Stimulated activated CD4-positive, alpha-beta T cell treated with anti-CD3 and anti-CD28 coated beads, Interleukin-4, amount 100 ng/mL, for 24 hours (primary cell): ENCODE data around the gene RNF149.
"Not testable (repeated sequence)": the region's sequence is repeated elsewhere in the genome, so short reads cannot be mapped to it uniquely, and the experiment has no call there.

Experiments
- DNase-seq: peaks from one replicate; pipeline ENCODE4 v3.0.0-alpha.2; 2020

The RNF149 gene, protein sequence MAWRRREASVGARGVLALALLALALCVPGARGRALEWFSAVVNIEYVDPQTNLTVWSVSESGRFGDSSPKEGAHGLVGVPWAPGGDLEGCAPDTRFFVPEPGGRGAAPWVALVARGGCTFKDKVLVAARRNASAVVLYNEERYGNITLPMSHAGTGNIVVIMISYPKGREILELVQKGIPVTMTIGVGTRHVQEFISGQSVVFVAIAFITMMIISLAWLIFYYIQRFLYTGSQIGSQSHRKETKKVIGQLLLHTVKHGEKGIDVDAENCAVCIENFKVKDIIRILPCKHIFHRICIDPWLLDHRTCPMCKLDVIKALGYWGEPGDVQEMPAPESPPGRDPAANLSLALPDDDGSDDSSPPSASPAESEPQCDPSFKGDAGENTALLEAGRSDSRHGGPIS

DNA sequence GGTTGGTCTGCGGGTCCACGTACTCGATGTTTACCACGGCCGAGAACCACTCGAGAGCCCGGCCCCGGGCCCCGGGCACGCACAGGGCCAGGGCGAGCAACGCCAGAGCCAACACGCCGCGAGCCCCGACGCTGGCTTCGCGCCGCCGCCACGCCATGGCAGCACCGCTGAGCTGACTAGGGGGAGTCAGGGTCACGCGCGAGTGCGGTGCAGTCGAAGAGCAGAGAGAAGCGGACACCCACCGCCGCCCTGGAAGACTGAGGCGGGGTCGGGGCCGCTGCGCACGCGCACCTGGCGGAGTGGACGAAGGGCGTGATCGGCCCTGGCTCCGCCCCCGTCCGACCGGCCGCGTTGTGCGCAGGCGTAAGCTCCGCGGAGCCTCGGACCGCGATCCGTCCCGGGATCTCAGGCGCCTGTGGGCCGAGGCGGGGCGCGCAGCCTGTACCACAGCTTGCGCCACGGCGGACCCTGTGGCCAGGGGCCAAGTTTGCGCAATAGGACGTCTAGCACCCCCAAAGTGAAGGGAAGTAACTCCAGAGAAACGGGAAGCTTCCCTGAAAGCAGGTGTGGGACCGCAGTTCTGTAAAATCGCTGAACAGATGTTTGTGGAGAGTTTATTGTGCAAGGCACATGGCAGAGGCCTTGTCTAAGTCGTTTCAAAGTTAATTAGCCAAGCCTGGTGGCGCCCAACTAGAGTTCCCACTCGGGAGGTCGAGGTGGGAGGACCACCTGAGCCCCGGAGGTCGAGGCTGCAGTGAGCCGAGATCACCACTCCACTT, at the start of gene RNF149:
TSS of gene RNF149 (minus strand) at position 270 of the 779 bp plus-strand sequence. CDS start at position 157, 113 bp downstream.
- DNase-seq, result peak; percentile 91

DNA sequence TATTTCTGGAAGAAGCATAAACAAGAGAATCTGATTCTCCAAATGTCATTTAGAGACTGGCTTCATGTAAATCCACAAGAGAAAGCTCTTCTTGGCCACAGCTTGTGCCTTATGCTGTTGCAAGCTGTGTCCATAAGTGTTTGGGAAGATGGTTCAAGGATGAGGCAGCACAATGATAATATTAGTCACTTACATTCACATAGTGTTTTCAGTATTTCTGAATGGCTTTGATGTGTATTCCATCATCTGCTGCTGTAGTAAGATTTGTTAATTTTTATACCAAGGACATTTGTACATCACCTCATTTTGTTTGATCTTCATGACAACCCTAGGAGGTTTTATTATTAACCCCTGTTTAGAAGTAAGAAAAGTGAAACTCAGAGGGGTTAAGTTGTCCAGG, 48.9 kb upstream of the RNF149 start:
- DNase-seq, result no peak

DNA sequence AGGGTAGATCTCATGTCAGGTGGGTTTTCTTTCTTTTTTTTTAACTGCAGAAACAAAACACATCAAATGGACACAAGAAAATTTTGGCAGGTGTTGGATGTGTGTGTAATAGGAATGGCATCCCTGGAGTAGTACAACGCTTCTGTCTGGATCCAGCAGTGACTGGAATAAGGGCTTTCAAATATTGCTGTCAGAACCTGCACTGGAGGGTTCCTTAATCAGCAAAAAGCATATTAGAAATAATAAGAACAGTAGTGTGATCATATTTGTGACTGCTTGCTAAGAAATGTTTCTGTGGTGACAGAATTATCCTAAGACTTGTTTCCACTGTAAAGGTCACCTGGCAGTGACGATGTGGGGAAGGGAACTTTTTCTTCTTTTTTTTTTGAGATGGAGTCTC, 48.0 kb upstream of the RNF149 start:
- no peak for DNase-seq

DNA sequence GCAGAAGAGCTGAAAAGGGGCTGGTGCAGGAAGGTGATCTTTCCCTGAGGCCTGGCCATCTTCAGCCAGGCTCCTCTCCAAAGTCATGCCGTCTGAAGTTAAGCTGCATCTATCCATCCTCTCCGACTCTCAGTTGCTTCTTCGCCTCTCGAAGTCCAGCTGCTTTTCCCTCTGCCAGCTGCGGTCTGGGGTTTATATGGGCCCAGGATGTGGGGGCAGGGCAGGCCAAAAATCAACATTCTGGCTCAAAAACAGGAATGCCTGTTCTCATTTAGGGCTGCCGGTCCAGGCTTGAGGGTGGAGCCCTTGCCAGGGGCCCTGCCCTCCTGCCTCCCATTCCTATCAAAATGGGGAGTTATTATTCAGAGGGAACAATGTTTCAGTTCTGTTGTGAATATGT, 47.6 kb upstream of the RNF149 start:
- no peak for DNase-seq

DNA sequence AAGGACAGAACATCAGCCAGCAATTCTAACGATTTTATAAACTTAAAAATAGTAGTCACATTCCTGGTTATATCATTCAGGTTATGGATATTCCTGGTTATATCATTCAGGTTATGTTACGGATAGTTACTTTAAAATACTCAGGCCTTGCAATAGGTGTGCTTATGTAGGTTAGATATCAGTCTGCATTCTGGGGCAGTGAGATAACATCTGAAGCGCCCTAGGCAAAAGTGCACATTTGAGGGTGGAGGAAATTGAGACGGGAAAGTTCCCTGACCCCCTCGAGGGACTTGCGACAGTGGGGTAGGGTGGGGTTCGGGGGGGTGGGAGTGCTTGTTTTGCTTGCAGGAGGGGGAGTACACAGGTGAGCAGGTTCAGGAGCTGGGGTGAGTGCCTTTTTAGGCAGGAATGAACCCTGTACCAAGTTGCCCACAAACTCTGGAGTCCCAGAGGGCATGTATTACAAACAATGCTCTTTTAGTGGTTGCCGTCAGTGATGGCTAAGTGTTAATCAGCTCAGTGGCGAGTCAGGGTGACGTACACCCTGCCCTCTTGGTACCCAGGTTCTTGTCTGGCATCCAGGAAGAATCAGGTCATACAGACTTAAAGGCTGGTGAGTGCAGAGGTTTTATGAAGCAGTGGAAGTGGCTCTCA, 47.0 kb upstream of the RNF149 start:
- no peak for DNase-seq

DNA sequence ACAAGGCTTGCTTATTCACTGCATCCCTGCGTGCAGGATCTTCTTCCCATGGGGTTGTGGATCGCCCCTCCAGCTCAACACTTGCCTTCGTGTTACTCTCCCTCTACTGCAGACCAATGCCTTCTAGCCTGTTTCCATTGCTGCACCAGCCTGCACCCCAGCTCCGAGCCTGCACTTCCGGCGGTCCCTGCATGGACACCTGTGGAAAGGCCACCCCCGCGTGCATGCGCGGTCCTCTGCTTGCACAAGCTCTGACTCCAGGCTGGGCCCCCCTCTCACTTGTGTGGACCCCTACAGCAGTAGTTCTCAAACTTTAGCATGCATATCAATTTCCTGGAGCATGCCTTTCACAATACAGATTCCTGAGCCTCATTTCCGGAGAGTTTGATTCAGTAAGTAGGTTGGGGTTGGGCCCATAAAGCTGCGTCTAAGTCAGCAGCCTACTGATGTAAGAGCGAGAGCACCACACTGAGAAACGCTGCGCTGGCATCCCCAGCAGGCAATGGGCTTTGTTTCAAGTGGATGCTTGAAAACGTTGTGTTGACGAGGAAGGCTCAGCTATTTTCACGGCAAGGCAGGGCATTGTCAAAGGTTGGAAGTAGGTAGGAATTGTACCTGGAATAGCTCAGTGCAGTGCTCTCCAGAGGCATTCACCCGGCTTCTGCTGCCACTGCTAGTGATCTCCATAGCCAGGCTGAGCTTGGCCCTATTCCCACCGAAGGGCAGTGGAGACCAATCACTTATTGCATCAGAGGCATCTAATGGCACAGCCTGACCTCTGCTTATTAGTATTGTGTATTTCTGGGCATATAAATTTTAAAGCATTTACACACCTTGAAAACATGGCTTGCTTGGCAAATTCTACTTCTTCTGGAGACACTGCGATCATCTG, 46.2 kb upstream of the RNF149 start:
- no peak for DNase-seq

DNA sequence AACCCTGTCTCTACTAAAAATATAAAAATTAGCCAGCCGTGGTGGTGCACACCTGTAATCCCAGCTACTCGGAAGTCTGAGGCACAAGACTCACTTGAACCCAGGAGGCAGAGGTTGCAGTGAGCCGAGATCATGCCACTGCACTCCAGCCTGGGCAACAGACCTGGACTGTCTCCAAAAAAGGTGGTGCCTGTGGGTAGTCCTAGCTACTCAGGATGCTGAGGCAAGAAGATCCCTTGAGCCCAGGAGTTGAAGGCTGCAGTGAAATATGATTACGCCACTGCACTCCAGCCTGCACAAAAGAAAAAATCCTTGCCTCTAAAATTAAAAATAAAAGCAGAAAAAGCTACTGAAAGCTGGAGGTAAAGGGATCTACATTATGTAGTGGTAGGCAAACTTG, 44.1 kb upstream of the RNF149 start:
- not testable (repeated sequence) for DNase-seq

DNA sequence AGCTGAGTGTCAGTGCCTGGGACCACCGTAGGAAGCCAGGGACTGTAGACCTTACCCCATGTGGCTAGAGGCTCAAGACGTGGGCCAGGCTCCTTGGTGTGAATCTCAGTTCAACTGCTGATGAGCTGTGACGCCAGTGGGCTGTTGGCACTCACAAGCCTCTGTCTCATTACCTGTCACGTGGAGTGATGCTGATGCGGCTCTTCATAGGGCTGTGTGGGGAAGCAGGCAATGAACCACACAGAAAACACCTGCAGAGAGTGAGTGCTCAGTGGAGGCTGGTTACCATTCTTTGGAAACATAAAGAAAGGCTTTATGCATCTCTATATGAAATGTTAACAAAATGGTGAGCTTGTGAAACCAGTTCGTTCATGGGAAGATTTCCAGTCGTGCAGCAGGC, 42.7 kb upstream of the RNF149 start:
- DNase-seq, result no peak

DNA sequence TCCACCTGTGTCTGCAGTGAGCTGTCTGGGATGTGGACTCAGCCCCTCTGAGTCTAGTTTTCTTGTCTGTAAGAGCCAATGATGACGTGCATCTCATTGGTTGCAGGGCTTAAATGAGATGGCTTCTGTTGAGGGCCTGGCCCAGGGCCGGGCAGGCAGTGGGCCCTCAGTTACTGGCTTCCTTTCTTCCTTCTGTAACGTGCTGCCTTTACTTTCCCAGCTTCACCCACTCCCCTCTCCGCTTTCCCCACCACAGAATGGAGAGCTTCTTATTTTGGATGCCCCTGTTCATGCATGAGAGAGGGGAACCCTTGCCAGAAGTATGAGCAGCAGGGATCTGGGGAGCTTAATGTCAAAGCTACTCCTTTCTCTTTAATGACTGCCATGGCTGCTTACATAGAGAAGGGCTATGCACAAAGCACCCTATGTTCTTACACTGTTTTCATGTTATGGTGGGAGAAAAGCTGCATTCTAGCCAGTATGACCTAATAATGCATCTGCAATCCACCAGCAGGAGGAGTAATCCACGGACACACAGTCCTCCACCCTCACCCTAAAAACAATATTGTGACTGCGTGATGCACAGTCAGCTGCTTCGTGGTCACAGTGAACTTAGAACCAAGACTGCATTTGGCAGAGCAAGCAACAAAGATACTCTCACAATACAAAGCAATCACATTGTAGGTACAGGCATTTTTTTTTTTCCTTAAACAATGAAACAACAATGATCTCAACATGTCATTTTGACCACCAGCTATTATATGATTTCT, 41.6 kb upstream of the RNF149 start:
- DNase-seq, result no peak

DNA sequence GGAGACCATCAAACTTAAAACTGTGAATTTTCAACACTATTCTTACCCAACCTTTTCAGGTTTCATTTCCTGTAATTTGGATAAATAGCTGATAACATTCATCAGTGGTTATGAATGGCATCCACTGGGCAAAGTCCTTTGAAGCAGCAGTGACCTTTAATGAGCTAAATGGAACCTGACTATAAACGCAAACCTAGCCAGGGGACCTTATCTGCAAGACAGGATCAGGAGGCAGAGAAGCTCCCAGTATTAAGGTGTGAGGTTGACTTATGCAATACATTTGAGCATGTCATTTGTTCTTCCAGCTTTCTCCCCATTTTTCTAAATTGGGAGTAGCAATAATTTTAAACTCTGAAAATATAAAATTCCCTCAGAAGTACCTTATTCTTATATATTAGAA, 40.4 kb upstream of the RNF149 start:
- no peak for DNase-seq

DNA sequence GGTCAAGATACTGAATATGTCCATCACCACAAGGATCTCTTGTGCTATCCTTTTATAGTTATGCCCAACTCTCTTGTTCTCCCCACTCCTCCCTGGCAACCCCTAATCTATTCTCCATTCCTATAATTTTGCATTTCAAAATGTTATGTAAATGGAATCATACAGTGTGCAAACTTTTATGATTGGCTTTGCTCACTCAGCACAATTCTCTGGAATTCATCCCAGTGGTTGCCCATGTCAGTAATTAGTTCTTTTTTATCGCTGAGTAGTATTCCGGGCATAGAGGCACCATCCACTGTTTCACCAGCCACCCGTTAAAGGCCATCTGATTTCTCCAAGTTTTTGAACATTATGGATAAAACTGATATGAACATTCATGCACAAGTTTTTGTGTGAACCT, 38.4 kb upstream of the RNF149 start:
- no peak for DNase-seq

DNA sequence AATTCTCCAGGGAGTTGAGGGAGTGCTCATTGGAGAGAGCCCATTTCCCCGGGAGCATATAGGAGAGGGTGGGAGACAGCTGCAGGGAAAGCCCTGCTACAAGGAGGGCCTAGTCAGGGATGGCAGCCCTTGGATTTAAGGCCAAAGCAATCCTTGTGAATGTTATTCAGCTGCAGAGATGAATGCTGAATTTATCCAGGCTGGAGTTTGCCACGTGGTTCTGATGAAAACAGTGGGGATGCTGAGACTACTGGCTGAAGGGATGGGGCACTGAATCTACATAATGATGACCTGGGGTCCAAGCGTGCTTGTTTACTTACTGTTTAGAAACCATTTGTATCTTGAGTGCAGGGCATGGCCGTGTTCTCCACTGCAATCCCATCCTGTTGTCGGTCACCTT, 35.6 kb upstream of the RNF149 start:
- DNase-seq, result no peak

DNA sequence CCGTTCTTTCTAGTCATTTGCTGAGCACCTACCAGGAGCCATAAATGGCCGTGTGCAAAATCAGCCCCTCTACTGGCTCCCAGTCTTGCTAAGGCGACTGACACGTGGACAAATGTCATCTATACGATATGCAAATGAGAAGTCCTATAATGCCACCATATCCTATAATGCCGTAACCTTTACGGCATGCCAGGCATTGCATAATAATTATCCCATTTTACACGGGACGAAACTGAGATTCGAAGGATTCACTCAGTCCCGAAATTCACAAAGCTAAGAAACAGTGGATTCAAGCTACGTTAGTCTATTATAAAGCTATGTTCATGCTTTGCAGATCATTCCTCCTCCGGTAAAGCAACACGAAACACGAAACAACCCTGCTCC, 34.1 kb upstream of the RNF149 start:
- no peak for DNase-seq

DNA sequence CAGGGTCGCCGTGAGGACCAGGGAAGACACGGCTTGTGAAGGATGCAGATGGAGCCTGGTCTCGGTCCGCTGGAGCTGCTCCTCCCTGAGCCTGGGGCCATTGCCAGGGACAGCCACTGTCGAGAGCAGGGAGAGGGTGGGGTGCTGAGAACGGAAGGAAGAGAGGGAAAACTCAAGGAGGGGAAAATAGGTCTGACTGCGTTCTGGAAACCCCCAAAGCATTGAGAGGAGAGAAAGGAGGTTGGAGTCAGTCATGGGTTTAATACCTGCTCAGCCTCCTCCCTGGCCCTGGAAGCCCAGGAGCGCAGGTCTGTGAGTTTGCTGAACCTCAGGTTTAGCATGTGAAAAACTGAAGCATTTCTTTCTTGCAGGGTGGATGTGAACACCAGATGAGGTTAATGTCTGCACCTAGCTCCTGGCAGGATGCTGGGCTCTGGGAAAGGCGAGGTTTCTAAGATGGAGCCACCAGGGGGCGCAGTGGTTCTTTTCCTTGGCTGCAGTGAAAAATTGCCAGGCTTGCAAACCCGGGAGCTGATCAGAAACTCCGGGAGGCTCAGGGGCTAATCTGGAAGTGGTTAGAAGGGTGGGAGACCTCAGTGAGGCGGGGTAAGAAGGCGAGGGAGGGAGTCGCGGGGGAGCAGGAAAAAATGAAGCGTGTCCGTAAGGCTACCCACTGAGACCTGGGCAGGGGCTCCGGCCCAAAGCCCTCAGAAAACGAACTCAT, 33.6 kb upstream of the RNF149 start:
- peak; percentile 76 for DNase-seq

DNA sequence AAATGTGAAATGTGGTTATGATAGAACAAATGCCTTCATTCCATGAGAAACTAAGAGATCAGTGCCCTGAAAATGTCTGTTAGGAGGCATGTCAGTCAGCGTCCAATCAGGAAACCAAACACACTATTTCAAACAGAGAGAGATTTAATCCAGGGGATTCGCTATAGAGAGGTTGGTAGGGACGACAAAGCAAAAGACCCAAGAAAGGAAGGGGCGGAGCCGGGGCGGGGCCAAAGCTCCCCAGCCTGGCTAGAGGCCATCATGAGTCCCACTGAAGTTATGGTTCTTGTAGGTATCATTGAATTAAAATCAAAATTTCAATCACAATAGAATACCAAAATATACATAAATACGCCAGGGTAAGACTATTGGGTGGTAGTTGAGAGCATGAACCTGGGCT, 32.9 kb upstream of the RNF149 start:
- peak; percentile 32 for DNase-seq

DNA sequence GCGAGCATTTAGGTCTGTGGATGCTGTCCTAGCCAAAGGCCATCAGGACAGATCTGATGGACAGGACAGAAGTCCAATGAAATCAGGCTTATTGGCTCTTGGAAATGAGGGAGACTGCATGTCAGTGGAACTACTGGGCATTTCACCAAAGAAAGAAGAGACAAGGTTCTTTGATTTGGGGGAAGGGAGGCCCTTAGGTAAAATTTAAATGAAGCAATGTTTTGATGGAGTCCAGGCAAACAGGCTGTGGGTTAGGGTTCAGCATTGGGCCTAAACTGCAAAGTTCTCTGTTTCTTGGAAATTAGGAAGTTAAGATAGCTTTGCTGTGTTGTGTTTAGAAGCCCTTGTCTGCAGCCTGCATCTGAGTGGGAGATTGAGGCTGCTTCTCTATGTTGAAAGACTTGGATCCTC, 31.6 kb upstream of the RNF149 start:
- no peak for DNase-seq

DNA sequence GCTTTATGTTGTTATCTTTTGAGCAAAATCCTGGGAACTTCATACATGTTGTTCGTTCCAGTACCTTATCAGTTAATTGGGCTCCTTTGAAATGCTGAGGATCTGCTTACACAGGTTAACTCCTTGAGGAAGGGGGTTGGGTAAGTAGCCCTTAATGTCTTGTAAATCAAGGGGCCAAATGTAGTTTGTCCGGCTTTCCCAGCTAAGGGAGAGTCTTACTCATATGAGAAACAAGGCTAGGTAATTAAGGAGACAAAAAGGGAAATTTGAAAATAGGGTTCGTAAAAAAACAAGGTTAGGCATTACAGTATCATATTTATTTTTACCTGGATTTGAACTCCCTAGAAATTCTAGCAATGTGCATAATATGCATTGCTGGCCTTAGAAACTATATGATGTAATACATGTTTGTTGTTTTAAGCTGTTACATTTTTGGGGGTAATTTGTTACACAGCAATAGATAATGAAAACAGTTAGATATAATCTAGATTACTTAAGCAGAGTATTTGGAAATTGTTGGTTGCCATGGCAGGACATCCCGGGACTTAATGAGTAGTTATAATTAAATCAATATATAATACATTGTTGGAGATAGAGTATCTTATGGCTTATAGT, 30.9 kb upstream of the RNF149 start:
- DNase-seq, result no peak

DNA sequence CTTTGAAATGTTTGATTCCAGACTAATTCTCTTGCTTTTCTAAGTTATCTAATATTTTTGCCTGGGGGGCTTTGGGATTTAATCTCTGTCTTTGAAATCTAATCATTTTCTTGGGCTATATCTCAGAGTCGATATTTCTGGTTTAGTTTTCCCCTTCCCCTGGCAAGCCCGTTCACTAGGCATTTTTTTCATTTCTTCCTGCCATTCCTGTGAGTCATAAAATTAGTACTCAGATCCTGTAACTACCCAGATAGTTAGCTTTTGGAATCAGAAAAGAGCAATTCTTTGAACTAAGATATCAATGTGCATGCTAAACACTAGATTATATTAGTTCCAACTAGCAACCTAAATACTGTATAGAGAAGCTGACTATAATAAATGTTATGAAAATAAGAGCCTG, 29.4 kb upstream of the RNF149 start:
- DNase-seq, result no peak

DNA sequence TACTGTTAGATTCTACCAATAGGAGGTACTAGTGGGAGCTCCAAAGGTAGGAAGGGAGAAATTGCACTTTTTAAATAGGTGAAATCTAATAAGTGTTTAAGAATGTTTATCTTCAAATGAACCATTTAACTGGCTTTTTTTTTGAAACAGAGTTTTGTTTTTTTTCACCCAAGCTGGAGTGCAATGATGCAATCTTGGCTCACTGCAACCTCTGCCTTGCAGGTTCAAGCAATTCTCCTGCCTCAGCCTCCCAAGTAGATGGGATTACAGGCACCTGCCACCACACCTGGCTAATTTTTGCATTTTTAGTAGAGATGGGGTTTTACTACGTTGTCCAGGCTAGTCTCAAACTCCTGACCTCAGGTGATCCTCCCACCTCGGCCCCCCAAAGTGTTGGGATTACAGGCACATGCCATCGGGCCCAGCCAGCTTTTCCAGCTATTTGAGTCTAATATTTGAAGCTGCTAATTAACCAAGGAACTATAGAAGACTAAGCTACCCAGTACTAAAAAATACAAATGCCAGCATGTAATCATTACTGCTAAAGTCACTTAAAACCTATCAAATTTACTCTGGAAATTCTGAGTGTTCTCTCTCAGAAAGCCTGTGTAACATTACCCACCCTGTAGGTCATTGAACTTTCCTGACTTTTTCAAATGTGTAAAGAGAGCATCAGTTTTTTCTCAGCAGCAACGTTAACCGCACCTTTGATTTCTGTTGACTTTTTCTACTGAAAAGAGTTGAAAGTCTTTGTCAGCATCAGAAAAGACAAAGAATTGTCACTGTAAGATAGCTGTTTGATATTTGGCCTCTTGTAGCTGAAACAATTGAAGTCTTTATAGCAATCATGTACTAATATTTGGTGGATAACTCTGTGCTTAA, 24.6 kb upstream of the RNF149 start:
- no peak for DNase-seq

DNA sequence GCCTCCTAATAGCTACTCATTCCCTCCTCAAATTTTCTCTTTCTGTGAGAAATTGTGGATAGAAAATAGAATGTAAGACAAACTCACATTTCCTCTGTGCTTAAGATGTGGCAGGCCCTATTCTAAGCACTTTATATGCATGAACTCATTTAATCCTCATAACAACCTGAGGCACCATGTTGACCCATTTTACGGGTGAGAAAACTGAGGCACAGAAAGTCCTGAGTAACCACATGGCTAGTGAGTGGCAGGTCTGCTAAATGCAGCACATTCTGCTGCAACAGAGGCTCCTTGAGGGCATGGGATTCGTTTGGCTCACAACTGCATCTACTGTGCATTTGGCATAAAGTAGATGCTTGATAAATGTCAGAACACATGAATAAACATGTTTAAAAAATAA, 22.7 kb upstream of the RNF149 start:
- no peak for DNase-seq
